Keratinocyte (primary cell): ENCODE results near the gene MAPKAPK3. TPM values are rescaled to one million over a fixed set of nuclear protein-coding genes. Genes with fewer than 3 reads are reported as not detected.
A peak's percentile ranks its signal among the peaks of the same experiment; 100 is the strongest.

Experiments used
- DNase-seq: peaks from one replicate; pipeline ENCODE4 v3.0.0-alpha.2; 2011; ENCODE audit warnings: low read depth, missing footprints, low spot score
- FAIRE-seq: peaks from 2 replicates; lab custom pipeline; 2011; peaks lifted over from hg19 to GRCh38; lab: Jason Lieb, UNC
- H2AFZ ChIP-seq: 2 replicates; pipeline ENCODE4 v1.6.0; 2012; ENCODE audit warnings: low read length, control low read depth, inconsistent platforms; ENCODE audit not compliant: control insufficient read depth
- H3K27ac ChIP-seq: 2 replicates; pipeline ENCODE4 v1.5.1; 2011; ENCODE audit warnings: low read length; ENCODE audit not compliant: control insufficient read depth, insufficient read depth
- H3K27me3 ChIP-seq: 3 replicates; pipeline ENCODE4 v1.6.0; 2011; ENCODE audit warnings: low read length; ENCODE audit not compliant: control insufficient read depth, insufficient read depth; ENCODE audit errors: extremely low read depth
- H3K36me3 ChIP-seq, 2 experiments: 2 replicates in 1 of 2; 3 replicates in 1 of 2; pipeline ENCODE4 v1.5.1; 2011; ENCODE audit warnings: low read length in 2 of 2, mild to moderate bottlenecking in 1 of 2; ENCODE audit not compliant: control insufficient read depth in 2 of 2, insufficient read depth in 2 of 2; ENCODE audit errors: extremely low read depth in 1 of 2
- H3K4me1 ChIP-seq: 3 replicates; pipeline ENCODE4 v1.5.1; 2011; ENCODE audit warnings: low read length; ENCODE audit not compliant: control insufficient read depth, insufficient read depth; ENCODE audit errors: extremely low read depth
- H3K4me2 ChIP-seq: 3 replicates; pipeline ENCODE4 v1.6.0; 2011; ENCODE audit warnings: low read depth, low read length; ENCODE audit not compliant: control insufficient read depth, insufficient read depth; ENCODE audit errors: extremely low read depth
- H3K4me3 ChIP-seq, 3 experiments: fragments of 200-600 bp in 1 of 3; sonication (generic) in 1 of 3; 2 replicates in 2 of 3; 3 replicates in 1 of 3; pipeline ENCODE4 v1.5.1; 2011 to 2016; ENCODE audit warnings: low read length in 3 of 3, mild to moderate bottlenecking in 3 of 3, control low read depth in 2 of 3, inconsistent platforms in 1 of 3, low read depth in 1 of 3, mixed read lengths in 1 of 3, mixed run types in 1 of 3, moderate library complexity in 1 of 3; ENCODE audit not compliant: control insufficient read depth in 2 of 3, insufficient read depth in 2 of 3; ENCODE audit errors: extremely low read depth in 1 of 3
- H3K79me2 ChIP-seq: 2 replicates; pipeline ENCODE4 v1.6.0; 2012; ENCODE audit warnings: low read length; ENCODE audit not compliant: control insufficient read depth, insufficient read depth
- H3K9ac ChIP-seq: 3 replicates; pipeline ENCODE4 v1.6.0; 2011; ENCODE audit warnings: low read length; ENCODE audit not compliant: control insufficient read depth, insufficient read depth; ENCODE audit errors: extremely low read depth
- H3K9me1 ChIP-seq: 3 replicates; pipeline ENCODE4 v1.6.0; 2011; ENCODE audit warnings: low read length; ENCODE audit not compliant: control insufficient read depth, insufficient read depth; ENCODE audit errors: extremely low read depth
- H3K9me3 ChIP-seq: 2 replicates; pipeline ENCODE4 v1.5.1; 2012; ENCODE audit warnings: low read depth, low read length; ENCODE audit not compliant: control insufficient read depth
- H4K20me1 ChIP-seq: 3 replicates; pipeline ENCODE4 v1.6.0; 2011; ENCODE audit warnings: low read length; ENCODE audit not compliant: control insufficient read depth, insufficient read depth; ENCODE audit errors: extremely low read depth
- EZH2 ChIP-seq: IDR thresholded peaks from one replicate; pipeline ENCODE4 v1.6.1; 2012; ENCODE audit warnings: inconsistent platforms, mild to moderate bottlenecking, low read length, moderate library complexity
- dilution Hi-C: fragments of 300-500 bp; cut with MboI; formaldehyde crosslinking; loops from one replicate; pipeline ENCODE4 v1.7.0; 2020; ENCODE audit warnings: low sequenced_read_pairs; ENCODE audit not compliant: extremely low pct_ligation_motif_present
- polyA plus RNA-seq, 5 experiments: library from polyadenylated mRNA; depleted of rRNA in 3 of 5; stranded (reverse) in 3 of 5; stranded (forward) in 1 of 5; unstranded in 1 of 5; fragments of >200 nt; gene quantifications; 1 replicate in 1 of 5; 2 replicates in 3 of 5; 3 replicates in 1 of 5; pipeline versions ENCODE4 v1.2.1 to v1.2.3, GENCODE V29; 2011 to 2012; ENCODE audit warnings: missing spikeins in 2 of 5, low read depth in 1 of 5, low replicate concordance in 1 of 5
- TF ChIP-seq, protein P1 (sequence below), 3 experiments: IDR thresholded peaks in 1 of 3; conservative IDR thresholded peaks in 1 of 3; optimal IDR thresholded peaks in 1 of 3; 2 replicates in 2 of 3; 3 replicates in 1 of 3; pipeline versions ENCODE3 to v1.5.1; 2011; ENCODE audit warnings: low read length in 3 of 3, mild to moderate bottlenecking in 3 of 3, moderate library complexity in 2 of 3, control low read depth in 1 of 3, inconsistent platforms in 1 of 3; ENCODE audit not compliant: insufficient read depth in 2 of 3; ENCODE audit errors: extremely low read depth in 1 of 3

MAPKAPK3 gene
- polyA plus RNA-seq, 1 donor (not counting 4 experiments of a cell fraction or from before 2014, with no cell fraction given) = 134 TPM

DNA sequence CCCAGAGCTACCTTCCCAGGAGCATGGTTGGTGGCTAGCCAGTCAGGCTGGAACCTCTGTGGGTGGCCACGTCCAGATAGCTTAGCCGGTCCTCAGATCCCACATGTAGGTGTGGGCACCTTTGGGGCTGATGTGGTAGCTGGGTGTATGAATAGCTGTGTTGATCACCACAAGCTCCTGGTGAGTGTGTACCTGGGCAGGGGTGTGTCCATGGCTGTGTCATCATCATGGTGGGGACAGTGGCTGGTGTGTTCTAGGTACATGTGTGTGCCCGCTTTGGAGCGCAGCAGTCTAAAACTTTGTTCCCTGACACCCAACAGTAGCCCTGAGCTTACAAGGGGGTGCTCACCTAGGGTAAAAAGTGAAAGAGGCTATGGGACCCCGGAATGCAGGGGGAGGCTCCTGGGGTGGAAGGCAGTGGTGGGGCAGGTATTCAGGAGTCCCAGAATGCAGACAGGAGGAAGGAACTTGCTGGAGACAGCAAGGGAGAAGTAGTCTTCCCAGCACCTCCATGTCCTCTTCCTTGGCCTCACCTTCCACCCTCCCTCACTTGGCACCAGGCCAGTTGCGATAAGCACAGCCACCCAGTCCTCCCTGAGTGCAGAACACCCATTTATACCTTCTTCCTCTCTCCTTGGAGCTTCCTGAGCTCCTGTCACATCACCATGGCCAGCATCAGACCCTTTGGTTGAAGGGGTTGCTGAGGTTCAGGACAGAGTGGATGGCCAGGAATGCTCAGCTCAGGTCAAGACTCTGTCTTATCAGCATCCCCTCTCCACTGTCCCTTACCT, 6.6 kb upstream of the MAPKAPK3 start:
- H3K27ac ChIP-seq = no peak overlapping the region
- H3K4me2 ChIP-seq = peak overlapping the region; percentile 87
- peaks cover 4% of the 10 kb centered on the region for H3K9me1 ChIP-seq
- H3K9ac ChIP-seq = peak overlapping the region; percentile 79
- peak; percentile 44 for FAIRE-seq
- no peaks in the 10 kb centered on the region for H4K20me1 ChIP-seq
- no peaks in the 10 kb centered on the region for H3K27me3 ChIP-seq
- dilution Hi-C loops = loop anchor here (25.0 kb wide), 1 partner anchor 777 kb away; the partner anchor contains the start of genes MANF and RBM15B
- no peaks in the 10 kb centered on the region for H3K9me3 ChIP-seq
- H3K4me3 ChIP-seq = peak overlapping the region; percentile 65 to 81 (median 70)
- peaks cover 3% of the 10 kb centered on the region for H3K79me2 ChIP-seq
- H3K4me1 ChIP-seq = peaks cover 32% of the 10 kb centered on the region
- no peak overlapping the region for H2AFZ ChIP-seq
- TF ChIP-seq, protein P1, sequence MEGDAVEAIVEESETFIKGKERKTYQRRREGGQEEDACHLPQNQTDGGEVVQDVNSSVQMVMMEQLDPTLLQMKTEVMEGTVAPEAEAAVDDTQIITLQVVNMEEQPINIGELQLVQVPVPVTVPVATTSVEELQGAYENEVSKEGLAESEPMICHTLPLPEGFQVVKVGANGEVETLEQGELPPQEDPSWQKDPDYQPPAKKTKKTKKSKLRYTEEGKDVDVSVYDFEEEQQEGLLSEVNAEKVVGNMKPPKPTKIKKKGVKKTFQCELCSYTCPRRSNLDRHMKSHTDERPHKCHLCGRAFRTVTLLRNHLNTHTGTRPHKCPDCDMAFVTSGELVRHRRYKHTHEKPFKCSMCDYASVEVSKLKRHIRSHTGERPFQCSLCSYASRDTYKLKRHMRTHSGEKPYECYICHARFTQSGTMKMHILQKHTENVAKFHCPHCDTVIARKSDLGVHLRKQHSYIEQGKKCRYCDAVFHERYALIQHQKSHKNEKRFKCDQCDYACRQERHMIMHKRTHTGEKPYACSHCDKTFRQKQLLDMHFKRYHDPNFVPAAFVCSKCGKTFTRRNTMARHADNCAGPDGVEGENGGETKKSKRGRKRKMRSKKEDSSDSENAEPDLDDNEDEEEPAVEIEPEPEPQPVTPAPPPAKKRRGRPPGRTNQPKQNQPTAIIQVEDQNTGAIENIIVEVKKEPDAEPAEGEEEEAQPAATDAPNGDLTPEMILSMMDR (optimal IDR thresholded peaks at IDR 0.05 in 1 of 3, IDR thresholded peaks at IDR 0.05 in 1 of 3, conservative IDR thresholded peaks at IDR 0.05 in 1 of 3; ENCODE audit: extremely low read depth in 1 of 3, insufficient read depth in 2 of 3, low read length in 3 of 3) = no peak
- TF ChIP-seq EZH2 = no peak
- DNase-seq = no peak
- H3K36me3 ChIP-seq = peaks cover 4 to 5% of the 10 kb centered on the region in 2 experiments

DNA sequence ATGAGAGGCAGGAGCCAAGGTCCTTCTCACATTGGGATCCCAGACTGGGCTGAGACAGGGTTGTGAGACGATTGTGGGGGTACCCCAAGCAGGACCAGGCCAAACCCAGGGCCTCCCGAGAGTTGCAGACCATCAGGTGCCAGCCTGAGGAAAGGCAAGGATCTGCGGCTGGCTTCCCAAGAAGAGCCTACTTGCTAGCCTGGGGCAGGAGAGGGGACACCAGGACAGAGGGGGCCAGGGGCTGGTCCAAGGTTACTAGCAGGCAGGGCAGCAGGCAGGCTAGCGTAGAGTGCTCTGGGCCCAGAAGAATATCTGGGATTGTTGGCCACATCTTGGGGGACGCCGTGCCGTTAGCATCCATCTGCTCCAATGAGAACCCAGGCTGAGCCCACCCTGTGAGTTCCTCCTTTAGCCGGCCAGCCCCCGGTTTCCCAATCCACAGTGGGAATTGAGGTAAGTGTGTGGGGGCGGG, 5.9 kb upstream of the MAPKAPK3 start:
- Histone ChIP-seq H2AFZ (peak overlapping the region; percentile 61), H3K4me3 (peak overlapping the region; percentile 65 to 81 (median 70)), H3K9me1 (peaks cover 4% of the 10 kb centered on the region), H3K9ac (peak overlapping the region; percentile 79), H3K79me2 (peaks cover 3% of the 10 kb centered on the region), H3K4me2 (peak overlapping the region; percentile 87), H3K36me3 (peaks cover 4 to 5% of the 10 kb centered on the region in 2 experiments), H3K4me1 (peaks cover 26% of the 10 kb centered on the region), H3K27ac (peak overlapping the region; percentile 15), H3K9me3 (no peaks in the 10 kb centered on the region), H3K27me3 (no peaks in the 10 kb centered on the region), H4K20me1 (no peaks in the 10 kb centered on the region)
- FAIRE-seq = no peak
- dilution Hi-C loops = loop anchor here (25.0 kb wide), 1 partner anchor 776 kb away; the partner anchor contains the start of genes MANF and RBM15B
- TF ChIP-seq EZH2 = no peak
- TF ChIP-seq, protein P1 (optimal IDR thresholded peaks at IDR 0.05 in 1 of 3, IDR thresholded peaks at IDR 0.05 in 1 of 3, conservative IDR thresholded peaks at IDR 0.05 in 1 of 3; ENCODE audit: extremely low read depth in 1 of 3, insufficient read depth in 2 of 3, low read length in 3 of 3) = no peak
- no peak for DNase-seq
